Pulmonary artery endothelial cell (primary cell): ENCODE results near the gene C20orf173. TPM values are rescaled to one million over a fixed set of nuclear protein-coding genes. Genes with fewer than 3 reads are reported as not detected.

Experiments
- DNase-seq: peaks from one replicate; pipeline ENCODE4 v3.0.0-alpha.2; 2011; ENCODE audit warnings: low read depth, low spot score
- total RNA-seq: library from RNA; depleted of rRNA; stranded (reverse); fragments of >200 nt; gene quantifications from 2 replicates; pipeline ENCODE4 v1.2.3, GENCODE V29; 2014

The C20orf173 gene
- total RNA-seq, 1 donor from 2014 or later: not detected

GRCh38 chr20:35506872-35507638 lies 22.4 kb downstream of the C20orf173 start:
- DNase-seq: no peak

- DNase-seq: no peak
These were observed 23.3 kb downstream of the C20orf173 start for GRCh38 chr20:35506179-35506578.

- no peak for DNase-seq
These were observed 24.7 kb downstream of the C20orf173 start for GRCh38 chr20:35504751-35505150.

GRCh38 chr20:35503841-35504561 lies 25.5 kb downstream of the C20orf173 start:
- no peak for DNase-seq

GRCh38 chr20:35503281-35503680 lies 26.2 kb downstream of the C20orf173 start:
- DNase-seq: no peak

GRCh38 chr20:35502352-35502751 lies 27.1 kb downstream of the C20orf173 start:
- no peak for DNase-seq

- no peak for DNase-seq
These were observed 30.2 kb downstream of the C20orf173 start for GRCh38 chr20:35499271-35499670.

GRCh38 chr20:35497780-35498189 lies 31.7 kb downstream of the C20orf173 start:
- DNase-seq: no peak

- DNase-seq: no peak
These were observed 32.1 kb downstream of the C20orf173 start for GRCh38 chr20:35497320-35497719.

- DNase-seq: no peak
These were observed 33.0 kb downstream of the C20orf173 start for GRCh38 chr20:35496481-35496880.

GRCh38 chr20:35492352-35492751 lies 37.1 kb downstream of the C20orf173 start:
- DNase-seq: no peak

GRCh38 chr20:35491823-35492222 lies 37.6 kb downstream of the C20orf173 start:
- no peak for DNase-seq

GRCh38 chr20:35490736-35491181 lies 38.7 kb downstream of the C20orf173 start:
- DNase-seq: no peak

GRCh38 chr20:35489717-35490116 lies 39.7 kb downstream of the C20orf173 start:
- no peak for DNase-seq

- DNase-seq: no peak
These were observed 42.0 kb downstream of the C20orf173 start for GRCh38 chr20:35487479-35487878.

GRCh38 chr20:35479798-35480197 lies 49.7 kb downstream of the C20orf173 start:
- no peak for DNase-seq

GRCh38 chr20:35478804-35479472 lies 50.5 kb downstream of the C20orf173 start:
- DNase-seq: no peak

Other genes starting within 250 kb of the C20orf173 start
- 171 and 206 TPM in 2 replicates for gene EIF6, start 244.9 kb downstream of the C20orf173 start, total RNA-seq
- not detected in 2 replicates for gene FAM83C, start 237.2 kb downstream of the C20orf173 start, total RNA-seq
- gene UQCC1, start 117.7 kb downstream of the C20orf173 start, total RNA-seq: 25.5 and 33.1 TPM in 2 replicates
- 0.99 and 2.1 TPM in 2 replicates for gene GDF5, start 91.4 kb downstream of the C20orf173 start, total RNA-seq
- 21.2 and 28.0 TPM in 2 replicates for gene CEP250, start 74.1 kb downstream of the C20orf173 start, total RNA-seq
- 254 and 305 TPM in 2 replicates for gene ERGIC3, start 12.4 kb upstream of the C20orf173 start, total RNA-seq
- gene SPAG4, start 86.2 kb upstream of the C20orf173 start, total RNA-seq: 6.7 and 13.7 TPM in 2 replicates
- gene CPNE1, start 135.2 kb upstream of the C20orf173 start, total RNA-seq: 160 and 166 TPM in 2 replicates
- gene RBM12, start 135.2 kb upstream of the C20orf173 start, total RNA-seq: 64.1 and 70.8 TPM in 2 replicates
- 22.3 and 48.5 TPM in 2 replicates for gene NFS1, start 169.7 kb upstream of the C20orf173 start, total RNA-seq
- gene ROMO1, start 169.8 kb upstream of the C20orf173 start, total RNA-seq: 110 and 266 TPM in 2 replicates
- 247 and 325 TPM in 2 replicates for gene RBM39, start 212.6 kb upstream of the C20orf173 start, total RNA-seq
- gene PHF20, start 242.4 kb upstream of the C20orf173 start, total RNA-seq: 29.8 and 30.9 TPM in 2 replicates